ENCODE data around the gene SERPINB13.

DNA sequence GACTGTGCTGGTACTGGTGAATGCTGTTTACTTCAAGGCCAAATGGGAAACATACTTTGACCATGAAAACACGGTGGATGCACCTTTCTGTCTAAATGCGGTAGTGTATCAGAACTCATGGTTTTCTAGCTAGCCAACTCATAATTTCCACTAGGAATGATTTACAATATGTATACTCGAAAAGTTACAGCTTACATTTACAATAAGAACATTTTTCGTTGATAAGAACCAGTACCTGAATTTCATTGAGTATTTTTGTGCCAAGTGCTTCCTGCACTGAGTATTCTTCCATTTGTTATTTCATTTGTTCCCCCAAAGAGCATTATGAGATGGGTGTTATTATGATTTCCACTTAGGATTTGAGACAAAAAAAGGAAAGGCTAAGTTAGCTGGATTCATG lies 23.1 kb upstream of the SERPINB13 start:
- TF ChIP-seq MYC (IDR thresholded peaks at IDR 0.05; ENCODE audit: low read depth, low read length): no peak
- TF ChIP-seq MYC (CRISPR knock-in tag; IDR thresholded peaks at IDR 0.05; ENCODE audit: borderline replicate concordance, low read depth): no peak
- TF ChIP-seq POLR2A (conservative IDR thresholded peaks at IDR 0.05): no peak
- no peak for TF ChIP-seq CC2D1A (IDR thresholded peaks at IDR 0.05)
- TF ChIP-seq, protein P1, sequence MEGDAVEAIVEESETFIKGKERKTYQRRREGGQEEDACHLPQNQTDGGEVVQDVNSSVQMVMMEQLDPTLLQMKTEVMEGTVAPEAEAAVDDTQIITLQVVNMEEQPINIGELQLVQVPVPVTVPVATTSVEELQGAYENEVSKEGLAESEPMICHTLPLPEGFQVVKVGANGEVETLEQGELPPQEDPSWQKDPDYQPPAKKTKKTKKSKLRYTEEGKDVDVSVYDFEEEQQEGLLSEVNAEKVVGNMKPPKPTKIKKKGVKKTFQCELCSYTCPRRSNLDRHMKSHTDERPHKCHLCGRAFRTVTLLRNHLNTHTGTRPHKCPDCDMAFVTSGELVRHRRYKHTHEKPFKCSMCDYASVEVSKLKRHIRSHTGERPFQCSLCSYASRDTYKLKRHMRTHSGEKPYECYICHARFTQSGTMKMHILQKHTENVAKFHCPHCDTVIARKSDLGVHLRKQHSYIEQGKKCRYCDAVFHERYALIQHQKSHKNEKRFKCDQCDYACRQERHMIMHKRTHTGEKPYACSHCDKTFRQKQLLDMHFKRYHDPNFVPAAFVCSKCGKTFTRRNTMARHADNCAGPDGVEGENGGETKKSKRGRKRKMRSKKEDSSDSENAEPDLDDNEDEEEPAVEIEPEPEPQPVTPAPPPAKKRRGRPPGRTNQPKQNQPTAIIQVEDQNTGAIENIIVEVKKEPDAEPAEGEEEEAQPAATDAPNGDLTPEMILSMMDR (IDR thresholded peaks at IDR 0.05 in 2 of 3, conservative IDR thresholded peaks at IDR 0.05 in 1 of 3; ENCODE audit: insufficient read depth in 2 of 3, low read depth in 1 of 3, low read length in 3 of 3): no peak
- TF ChIP-seq GATA2 (CRISPR knock-in tag; IDR thresholded peaks at IDR 0.05): no peak

Data from K562 (cell line).